Progenitor cell of endocrine pancreas (in vitro differentiated cells): ENCODE results near the gene TAT. TPM values are rescaled to one million over a fixed set of nuclear protein-coding genes. Genes with fewer than 3 reads are reported as not detected.
A peak's percentile ranks its signal among the peaks of the same experiment; 100 is the strongest.
"Not testable (repeated sequence)": the region's sequence is repeated elsewhere in the genome, so short reads cannot be mapped to it uniquely, and the experiment has no call there.

Experiments used
- DNase-seq: peaks from one replicate; pipeline ENCODE4 v3.0.0; 2021; ENCODE audit warnings: low spot score; ENCODE audit not compliant: unreplicated experiment
- H3K27ac Mint-ChIP-seq: 2 replicates; pipeline ENCODE4 v1.8.0; 2021; ENCODE audit warnings: mild to moderate bottlenecking, moderate library complexity, mixed read lengths
- H3K27me3 Mint-ChIP-seq: 2 replicates; pipeline ENCODE4 v1.8.0; 2021; ENCODE audit warnings: mixed read lengths
- H3K36me3 Mint-ChIP-seq: 2 replicates; pipeline ENCODE4 v1.8.0; 2022; ENCODE audit warnings: mixed read lengths; ENCODE audit not compliant: insufficient read depth
- H3K4me1 Mint-ChIP-seq: 2 replicates; pipeline ENCODE4 v1.8.0; 2021; ENCODE audit warnings: low read depth, mixed read lengths
- H3K4me3 Mint-ChIP-seq: 2 replicates; pipeline ENCODE4 v1.8.0; 2021; ENCODE audit warnings: low read depth, mild to moderate bottlenecking, moderate library complexity, mixed read lengths
- H3K9me3 Mint-ChIP-seq: 2 replicates; pipeline ENCODE4 v1.8.0; 2021; ENCODE audit warnings: low read depth, mixed read lengths
- CTCF ChIP-seq: fragments of 200-600 bp; sonication (generic); IDR thresholded peaks from one replicate; pipeline ENCODE4 v1.5.0; 2021; ENCODE audit warnings: antibody characterized with exemption, mild to moderate bottlenecking; ENCODE audit not compliant: unreplicated experiment
- total RNA-seq: library from RNA; stranded (reverse); gene quantifications from 2 replicates; pipeline ENCODE4 v1.2.1, GENCODE V29; 2021

TAT gene
- total RNA-seq, 1 donor from 2014 or later: not detected

- Mint-ChIP-seq H3K4me1 (peaks cover 15% of the 10 kb centered on the region), H3K27me3 (no peaks in the 10 kb centered on the region), H3K4me3 (no peak overlapping the region), H3K9me3 (peaks cover 8% of the 10 kb centered on the region), H3K36me3 (no peaks in the 10 kb centered on the region), H3K27ac (peak overlapping the region; percentile 81)
- no peak for TF ChIP-seq CTCF
- DNase-seq: no peak
Measured at GRCh38 chr16:71594000-71594646, 17.2 kb upstream of the TAT start.

- no peaks in the 10 kb centered on the region for H3K27me3 Mint-ChIP-seq
- no peak overlapping the region for H3K4me3 Mint-ChIP-seq
- no peak for DNase-seq
- H3K9me3 Mint-ChIP-seq: peaks cover 5% of the 10 kb centered on the region
- H3K4me1 Mint-ChIP-seq: peaks cover 15% of the 10 kb centered on the region
- no peaks in the 10 kb centered on the region for H3K36me3 Mint-ChIP-seq
- TF ChIP-seq CTCF: no peak
- peak overlapping the region; percentile 81 for H3K27ac Mint-ChIP-seq
Measured at GRCh38 chr16:71593048-71593999, 16.4 kb upstream of the TAT start.

GRCh38 chr16:71591917-71592316 lies 15.0 kb upstream of the TAT start:
- no peak for DNase-seq
- Mint-ChIP-seq H3K27ac (no peak overlapping the region), H3K4me3 (no peak overlapping the region), H3K9me3 (peaks cover 6% of the 10 kb centered on the region), H3K4me1 (peaks cover 14% of the 10 kb centered on the region), H3K36me3 (no peaks in the 10 kb centered on the region), H3K27me3 (peaks cover under 1% of the 10 kb centered on the region)
- TF ChIP-seq CTCF: no peak

- H3K27ac Mint-ChIP-seq: no peak overlapping the region
- H3K9me3 Mint-ChIP-seq: peaks cover 6% of the 10 kb centered on the region
- H3K4me3 Mint-ChIP-seq: no peak overlapping the region
- H3K27me3 Mint-ChIP-seq: peaks cover 4% of the 10 kb centered on the region
- H3K4me1 Mint-ChIP-seq: peaks cover 14% of the 10 kb centered on the region
- DNase-seq: no peak
- no peak for TF ChIP-seq CTCF
- no peaks in the 10 kb centered on the region for H3K36me3 Mint-ChIP-seq
Measured at GRCh38 chr16:71590584-71590983, 13.7 kb upstream of the TAT start.

GRCh38 chr16:71590071-71590470 lies 13.2 kb upstream of the TAT start:
- H3K27ac Mint-ChIP-seq, H3K9me3 Mint-ChIP-seq, H3K27me3 Mint-ChIP-seq, DNase-seq, H3K36me3 Mint-ChIP-seq, H3K4me3 Mint-ChIP-seq: not testable (repeated sequence)
- peaks cover 17% of the 10 kb centered on the region for H3K4me1 Mint-ChIP-seq

GRCh38 chr16:71589334-71589733 lies 12.4 kb upstream of the TAT start:
- not testable (repeated sequence) for H3K4me3 Mint-ChIP-seq, H3K27ac Mint-ChIP-seq, H3K27me3 Mint-ChIP-seq, H3K9me3 Mint-ChIP-seq, DNase-seq, H3K36me3 Mint-ChIP-seq
- H3K4me1 Mint-ChIP-seq: peaks cover 19% of the 10 kb centered on the region
